IMR-90 (cell line): ENCODE data around the gene TCP11. TPM values are rescaled to one million over a fixed set of nuclear protein-coding genes. Genes with fewer than 3 reads are reported as not detected.

Source experiments
- ATAC-seq: fragments of 200-7000 bp; cut with Tn5 transposase; 2 replicates; pipeline ENCODE4 v1.9.1; 2020; ENCODE audit warnings: low read depth, mild to moderate bottlenecking, moderate library complexity
- BruUV-seq: library from RNA; stranded (reverse); fragments of 400-500 nt; replicated peaks from 2 replicates; lab custom pipeline; 2021; lab: Mats Ljungman, UMichigan
- CTCF ChIA-PET: fragments of 300-600 bp; formaldehyde crosslinking; extraction: SDS; loops from one replicate; lab custom pipeline; 2021; ENCODE audit warnings: antibody characterized with exemption; lab: Yijun Ruan, JAX
- POLR2A ChIA-PET: fragments of 300-600 bp; sonication (Branson Sonifier 250); formaldehyde crosslinking; loops from one replicate; lab custom pipeline; 2022; ENCODE audit warnings: antibody characterized with exemption; ENCODE audit not compliant: unreplicated experiment; lab: Charles Lee
- DNase-seq: peaks from one replicate; pipeline ENCODE4 v3.0.0; 2013
- H2AFZ ChIP-seq: replicated peaks from 2 replicates; pipeline ENCODE3; 2013; ENCODE audit warnings: low read length, mild to moderate bottlenecking; ENCODE audit not compliant: poor library complexity
- H2AK5ac ChIP-seq: 2 replicates; pipeline ENCODE4 v1.6.1; 2013; ENCODE audit warnings: low read depth, low read length, inconsistent platforms
- H2AK9ac ChIP-seq: replicated peaks from 2 replicates; pipeline ENCODE3; 2013; ENCODE audit warnings: mild to moderate bottlenecking, low read depth, low read length, moderate library complexity; ENCODE audit not compliant: poor library complexity
- H2BK120ac ChIP-seq: 2 replicates; pipeline ENCODE4 v1.6.1; 2013; ENCODE audit warnings: low read depth, low read length, inconsistent platforms
- H2BK15ac ChIP-seq: 3 replicates; pipeline ENCODE4 v1.6.1; 2013; ENCODE audit warnings: low read depth, low read length, inconsistent platforms
- H2BK20ac ChIP-seq: 2 replicates; pipeline ENCODE4 v1.6.1; 2013; ENCODE audit warnings: low read depth, mild to moderate bottlenecking, inconsistent platforms, low read length, moderate library complexity
- H2BK5ac ChIP-seq: 2 replicates; pipeline ENCODE4 v1.6.1; 2013; ENCODE audit warnings: mild to moderate bottlenecking, low read depth, low read length, inconsistent platforms; ENCODE audit not compliant: poor library complexity, severe bottlenecking
- H3K14ac ChIP-seq: replicated peaks from 2 replicates; pipeline ENCODE4 v1.6.1; 2013; ENCODE audit warnings: low read depth, low read length, inconsistent platforms
- H3K18ac ChIP-seq: 2 replicates; pipeline ENCODE4 v1.6.1; 2013; ENCODE audit warnings: low read depth, low read length, control low read depth
- H3K23ac ChIP-seq: 2 replicates; pipeline ENCODE4 v1.6.1; 2013; ENCODE audit warnings: low read depth, low read length, inconsistent platforms
- H3K27ac ChIP-seq: 2 replicates; pipeline ENCODE4 v1.5.1; 2013; ENCODE audit warnings: mild to moderate bottlenecking, control low read depth, low read length; ENCODE audit not compliant: insufficient read depth
- H3K27me3 ChIP-seq: 2 replicates; pipeline ENCODE4 v1.6.1; 2013; ENCODE audit warnings: low read length; ENCODE audit not compliant: control insufficient read depth, insufficient read depth
- H3K36me3 ChIP-seq: 2 replicates; pipeline ENCODE4 v1.6.1; 2013; ENCODE audit warnings: low read length, mixed read lengths; ENCODE audit not compliant: control insufficient read depth, insufficient read depth
- H3K4ac ChIP-seq: 2 replicates; pipeline ENCODE4 v1.6.1; 2013; ENCODE audit warnings: low read depth, low read length, inconsistent platforms
- H3K4me1 ChIP-seq: 2 replicates; pipeline ENCODE4 v1.6.1; 2013; ENCODE audit warnings: low read length, mixed read lengths; ENCODE audit not compliant: control insufficient read depth, insufficient read depth
- H3K4me2 ChIP-seq: 2 replicates; pipeline ENCODE4 v1.6.1; 2013; ENCODE audit warnings: low read depth, mild to moderate bottlenecking, control low read depth, low read length, moderate library complexity
- H3K4me3 ChIP-seq: 2 replicates; pipeline ENCODE4 v1.5.1; 2013; ENCODE audit warnings: low read depth, mild to moderate bottlenecking, control low read depth, low read length, moderate library complexity; ENCODE audit not compliant: insufficient read depth
- H3K56ac ChIP-seq: 2 replicates; pipeline ENCODE4 v1.6.1; 2013; ENCODE audit warnings: low read length, inconsistent platforms; ENCODE audit not compliant: insufficient read depth; ENCODE audit errors: extremely low read depth
- H3K79me1 ChIP-seq, 2 experiments: 2 replicates each; pipeline ENCODE4 v1.6.1; 2013; ENCODE audit warnings: low read length in 2 of 2, inconsistent platforms in 1 of 2, low read depth in 1 of 2
- H3K9ac ChIP-seq: 2 replicates; pipeline ENCODE4 v1.6.1; 2013; ENCODE audit warnings: low read depth, low read length, control low read depth
- H3K9me1 ChIP-seq: 2 replicates; pipeline ENCODE4 v1.6.1; 2013; ENCODE audit warnings: low read length, inconsistent platforms; ENCODE audit not compliant: insufficient read depth
- H3K9me3 ChIP-seq: 2 replicates; pipeline ENCODE4 v1.6.1; 2013; ENCODE audit warnings: low read length; ENCODE audit not compliant: control insufficient read depth, insufficient read depth
- H4K20me1 ChIP-seq: 2 replicates; pipeline ENCODE4 v1.6.1; 2013; ENCODE audit warnings: low read length, inconsistent platforms; ENCODE audit not compliant: insufficient read depth
- H4K5ac ChIP-seq: 2 replicates; pipeline ENCODE4 v1.6.1; 2013; ENCODE audit warnings: mild to moderate bottlenecking, low read depth, low read length, control low read depth
- H4K8ac ChIP-seq, 2 experiments: 2 replicates each; pipeline ENCODE4 v1.6.1; 2013; ENCODE audit warnings: low read depth in 2 of 2, low read length in 2 of 2, control low read depth in 1 of 2, inconsistent platforms in 1 of 2
- H4K91ac ChIP-seq: 2 replicates; pipeline ENCODE4 v1.6.1; 2013; ENCODE audit warnings: low read depth, low read length, inconsistent platforms; ENCODE audit not compliant: insufficient read depth
- MAFK ChIP-seq: IDR thresholded peaks from 2 replicates; pipeline ENCODE4 v1.6.1; 2012; ENCODE audit warnings: low read depth, low read length, improper control_type of control experiment
- RAD21 ChIP-seq: IDR thresholded peaks from 2 replicates; pipeline ENCODE4 v1.6.1; 2012; ENCODE audit warnings: low read length, improper control_type of control experiment
- RCOR1 ChIP-seq: IDR thresholded peaks from 2 replicates; pipeline ENCODE4 v1.6.1; 2012; ENCODE audit warnings: mild to moderate bottlenecking, low read length, improper control_type of control experiment; ENCODE audit not compliant: insufficient replicate concordance
- SMC3 ChIP-seq: fragments of 150-350 bp; IDR thresholded peaks from 2 replicates; pipeline ENCODE4 v1.6.1; 2016; ENCODE audit warnings: low read depth, mild to moderate bottlenecking, antibody characterized with exemption, low read length, moderate library complexity
- WGBS, 2 experiments: methylation state at CpG; one replicate each; pipeline versions ENCODE4 v1.1.5 to v1.1.7; 2013; ENCODE audit warnings: missing lambda C conversion rate in 2 of 2; ENCODE audit not compliant: insufficient read length in 1 of 2; ENCODE audit errors: extremely low coverage in 2 of 2; 5-methylcytosine and 5-hydroxymethylcytosine counted together
- dilution Hi-C: fragments of 300-500 bp; cut with HindIII; formaldehyde crosslinking; loops from one replicate; pipeline ENCODE4 v1.14.3; 2018; ENCODE audit warnings: low sequenced_read_pairs; ENCODE audit not compliant: unreplicated experiment
- in situ Hi-C: fragments of 300-500 bp; cut with MboI; formaldehyde crosslinking; loops from 3 replicates; pipeline ENCODE4 v1.14.3; 2019; ENCODE audit warnings: low sequenced_read_pairs, inconsistent platforms, mixed read lengths
- intact Hi-C: fragments of 100-400 bp; cut with micrococcal nuclease; formaldehyde crosslinking; loops from 2 replicates; pipeline ENCODE4 v1.10.0; 2022
- polyA plus RNA-seq, 3 experiments: library from polyadenylated mRNA; depleted of rRNA; stranded (reverse); fragments of >200 nt; gene quantifications; 2 replicates each; pipeline ENCODE4 v1.2.3, GENCODE V29; 2012; ENCODE audit warnings: low replicate concordance in 1 of 3
- total RNA-seq: library from RNA; depleted of rRNA; stranded (reverse); fragments of >200 nt; gene quantifications from 2 replicates; pipeline ENCODE4 v1.2.3, GENCODE V29; 2012
- TF ChIP-seq, protein P1 (sequence below): conservative IDR thresholded peaks from 2 replicates; pipeline ENCODE4 v1.5.1; 2012; ENCODE audit warnings: mild to moderate bottlenecking, low read depth, low read length, improper control_type of control experiment

TCP11 gene
- total and polyA plus RNA-seq, 2 of the 4 experiments (the other 2 are of a cell fraction): 0.34 to 0.36 TPM

DNA sequence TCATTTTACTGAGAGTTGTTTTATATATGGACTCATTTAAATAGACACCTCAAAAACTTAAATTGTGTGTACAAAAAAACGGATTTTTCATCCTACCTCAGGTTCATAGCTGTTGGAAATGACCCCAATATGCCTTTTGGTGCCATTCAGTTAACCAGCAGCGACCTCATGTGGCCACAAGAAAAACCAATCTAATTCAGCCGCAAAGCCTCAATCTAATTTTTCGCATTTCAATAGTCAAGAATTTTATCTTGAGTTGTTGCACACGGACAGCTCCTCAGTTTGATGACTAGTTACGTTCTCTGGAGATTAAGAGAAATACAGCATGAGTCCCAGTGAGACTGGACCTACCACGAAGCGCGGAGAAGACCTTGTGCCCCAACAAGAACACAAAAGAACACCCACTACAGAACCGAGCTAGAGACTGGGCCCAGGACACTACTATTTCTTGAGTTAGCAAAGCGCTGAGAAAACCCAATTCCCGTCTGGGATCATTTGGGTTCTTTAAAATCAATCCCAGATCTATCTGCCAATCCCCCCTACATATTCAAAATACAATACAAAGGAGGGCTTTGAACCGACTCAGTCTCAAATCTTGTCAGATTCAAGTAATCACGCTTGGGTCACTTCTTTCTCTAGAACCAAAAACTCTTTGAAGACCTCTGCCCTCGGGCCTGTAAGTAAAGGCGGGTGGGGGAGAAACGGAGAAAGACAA lies 1.1 kb downstream of the TCP11 start:
- no peaks in the 10 kb centered on the region for H3K9me1 ChIP-seq
- peaks cover 2% of the 10 kb centered on the region; the same call in 1 of the 2 replicates for H3K4me1 ChIP-seq
- no peak overlapping the region for H4K91ac ChIP-seq
- no peak overlapping the region for H3K9ac ChIP-seq
- CTCF ChIA-PET: interaction anchor here (0.6 to 1.7 kb wide), 16 partner anchors 10 to 348 kb away, joined by 3 to 10 read pairs (median 4); partner anchors contain the start of genes ANKS1A and BLTP3A
- H3K4ac ChIP-seq: peak overlapping the region; percentile 17
- dilution Hi-C loops (no loop called here), intact Hi-C loops (loop anchor here (1.0 to 10.0 kb wide), 3 partner anchors 154 to 315 kb away; partner anchors contain the start of genes FANCE and TAF11), in situ Hi-C loops (loop anchor here (5.0 to 25.0 kb wide), 2 partner anchors 153 to 978 kb away; no protein-coding TSS in a partner anchor)
- peak; percentile 72 for ATAC-seq
- no peak overlapping the region for H2BK20ac ChIP-seq
- H4K8ac ChIP-seq: no peak overlapping the region; a peak in 1 of 4 replicates
- no peaks in the 10 kb centered on the region for H3K9me3 ChIP-seq
- H3K27ac ChIP-seq: no peak overlapping the region
- no TSS peak for BruUV-seq
- H3K56ac ChIP-seq: no peak overlapping the region
- H3K36me3 ChIP-seq: no peaks in the 10 kb centered on the region
- H3K23ac ChIP-seq: no peak overlapping the region
- H2BK15ac ChIP-seq: 0 out of 3 replicates have a peak overlapping the region, but pooled peaks have one; percentile 8
- TF ChIP-seq, protein P1, sequence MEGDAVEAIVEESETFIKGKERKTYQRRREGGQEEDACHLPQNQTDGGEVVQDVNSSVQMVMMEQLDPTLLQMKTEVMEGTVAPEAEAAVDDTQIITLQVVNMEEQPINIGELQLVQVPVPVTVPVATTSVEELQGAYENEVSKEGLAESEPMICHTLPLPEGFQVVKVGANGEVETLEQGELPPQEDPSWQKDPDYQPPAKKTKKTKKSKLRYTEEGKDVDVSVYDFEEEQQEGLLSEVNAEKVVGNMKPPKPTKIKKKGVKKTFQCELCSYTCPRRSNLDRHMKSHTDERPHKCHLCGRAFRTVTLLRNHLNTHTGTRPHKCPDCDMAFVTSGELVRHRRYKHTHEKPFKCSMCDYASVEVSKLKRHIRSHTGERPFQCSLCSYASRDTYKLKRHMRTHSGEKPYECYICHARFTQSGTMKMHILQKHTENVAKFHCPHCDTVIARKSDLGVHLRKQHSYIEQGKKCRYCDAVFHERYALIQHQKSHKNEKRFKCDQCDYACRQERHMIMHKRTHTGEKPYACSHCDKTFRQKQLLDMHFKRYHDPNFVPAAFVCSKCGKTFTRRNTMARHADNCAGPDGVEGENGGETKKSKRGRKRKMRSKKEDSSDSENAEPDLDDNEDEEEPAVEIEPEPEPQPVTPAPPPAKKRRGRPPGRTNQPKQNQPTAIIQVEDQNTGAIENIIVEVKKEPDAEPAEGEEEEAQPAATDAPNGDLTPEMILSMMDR: peak; percentile 90
- peak; percentile 98 for TF ChIP-seq RAD21
- TF ChIP-seq RCOR1: no peak
- peak; percentile 98 for TF ChIP-seq SMC3
- TF ChIP-seq MAFK: no peak
- no peaks in the 10 kb centered on the region for H3K27me3 ChIP-seq
- 0% methylated on average over 1 of the region's 17 CpGs; no CpG with 5 or more reads in 1 of the 2 experiments for WGBS, 2 experiments
- H3K4me2 ChIP-seq: no peak overlapping the region
- H4K5ac ChIP-seq: no peak overlapping the region
- POLR2A ChIA-PET: interaction anchor here (0.6 kb wide), 1 partner anchor 81 kb away, joined by 3 read pairs; no protein-coding TSS in a partner anchor
- H3K4me3 ChIP-seq: no peak overlapping the region
- DNase-seq: peak; percentile 82
- H2AK5ac ChIP-seq: peak overlapping the region; percentile 59; the same call in 1 of the 2 replicates
- H3K14ac ChIP-seq: no peak overlapping the region
- H2AFZ ChIP-seq: peak overlapping the region; percentile 52
- no peak overlapping the region for H3K18ac ChIP-seq
- peak overlapping the region; percentile 12; the same call in 1 of the 2 replicates for H2BK120ac ChIP-seq
- H2BK5ac ChIP-seq: no peak overlapping the region
- H3K79me1 ChIP-seq: no peaks in the 10 kb centered on the region
- no peaks in the 10 kb centered on the region for H4K20me1 ChIP-seq
- no peak overlapping the region for H2AK9ac ChIP-seq
